Measurements from ENCODE around the gene LFNG. TPM values are rescaled to one million over a fixed set of nuclear protein-coding genes. Genes with fewer than 3 reads are reported as not detected.
A peak's percentile ranks its signal among the peaks of the same experiment; 100 is the strongest.

The LFNG gene
- polyA plus RNA-seq, 6 donors from 2014 or later, result 0.59 to 4.0 (median 2.2) TPM

- Mint-ChIP-seq H3K27me3 (no peaks in the 10 kb centered on the region), H3K4me1 (peaks cover 53 to 65% (median 65%) of the 10 kb centered on the region in 3 donors), H3K27ac (peak overlapping the region in 5 of 6 donors; percentile 99 to 100 (median 100)), H3K4me3 (peak overlapping the region; percentile 79 to 91 (median 88)), H3K9me3 (no peaks in the 10 kb centered on the region), H3K36me3 (no peaks in the 10 kb centered on the region)
- DNase-seq (peak; percentile 32), ATAC-seq (ENCODE audit: low read depth in 2 of 2) (no peak)
These were observed 10.2 kb upstream of the LFNG start for GRCh38 chr7:2509298-2509906.

- peaks cover 53 to 65% (median 65%) of the 10 kb centered on the region in 3 donors for H3K4me1 Mint-ChIP-seq
- no peak for ATAC-seq (ENCODE audit: low read depth in 2 of 2)
- H3K27ac Mint-ChIP-seq, result peak overlapping the region in 5 of 6 donors; percentile 99 to 100 (median 100)
- no peaks in the 10 kb centered on the region for H3K36me3 Mint-ChIP-seq
- H3K9me3 Mint-ChIP-seq, result no peaks in the 10 kb centered on the region
- H3K27me3 Mint-ChIP-seq, result no peaks in the 10 kb centered on the region
- DNase-seq, result no peak
- H3K4me3 Mint-ChIP-seq, result peak overlapping the region; percentile 79 to 90 (median 88)
These were observed 9.3 kb upstream of the LFNG start for GRCh38 chr7:2510130-2510776.

- peaks cover 53 to 65% (median 64%) of the 10 kb centered on the region in 3 donors for H3K4me1 Mint-ChIP-seq
- peak overlapping the region in 5 of 6 donors; percentile 99 to 100 (median 100) for H3K27ac Mint-ChIP-seq
- no peaks in the 10 kb centered on the region for H3K27me3 Mint-ChIP-seq
- peak overlapping the region; percentile 79 to 90 (median 88) for H3K4me3 Mint-ChIP-seq
- ATAC-seq (ENCODE audit: low read depth in 2 of 2) (peak; percentile 59 to 61), DNase-seq (peak; percentile 96)
- no peaks in the 10 kb centered on the region for H3K9me3 Mint-ChIP-seq
- H3K36me3 Mint-ChIP-seq, result no peaks in the 10 kb centered on the region
These were observed 8.4 kb upstream of the LFNG start for GRCh38 chr7:2510909-2511768.

- ATAC-seq (ENCODE audit: low read depth in 2 of 2) (no peak), DNase-seq (no peak)
- Mint-ChIP-seq H3K4me1 (peaks cover 53 to 65% (median 60%) of the 10 kb centered on the region in 3 donors), H3K27ac (peak overlapping the region in 5 of 6 donors; percentile 99 to 100 (median 100)), H3K36me3 (no peaks in the 10 kb centered on the region), H3K27me3 (no peaks in the 10 kb centered on the region), H3K4me3 (peak overlapping the region; percentile 79 to 90 (median 88)), H3K9me3 (no peaks in the 10 kb centered on the region)
These were observed 7.8 kb upstream of the LFNG start for GRCh38 chr7:2511769-2512168.

GRCh38 chr7:2512179-2512661 is 7.4 kb upstream of the LFNG start:
- ATAC-seq (ENCODE audit: low read depth in 2 of 2), result peak; percentile 22 to 29
- peaks cover 53 to 63% (median 62%) of the 10 kb centered on the region in 3 donors for H3K4me1 Mint-ChIP-seq
- H3K4me3 Mint-ChIP-seq, result peak overlapping the region; percentile 79 to 90 (median 88)
- H3K27me3 Mint-ChIP-seq, result no peaks in the 10 kb centered on the region
- DNase-seq, result peak; percentile 65
- H3K27ac Mint-ChIP-seq, result peak overlapping the region in 5 of 6 donors; percentile 99 to 100 (median 100)
- H3K36me3 Mint-ChIP-seq, result no peaks in the 10 kb centered on the region
- no peaks in the 10 kb centered on the region for H3K9me3 Mint-ChIP-seq

- Mint-ChIP-seq H3K27me3 (no peaks in the 10 kb centered on the region), H3K4me3 (peak overlapping the region in 7 of 8 donors; percentile 79 to 90 (median 87)), H3K9me3 (no peaks in the 10 kb centered on the region), H3K4me1 (peaks cover 50 to 65% (median 62%) of the 10 kb centered on the region in 3 donors), H3K27ac (peak overlapping the region in 5 of 6 donors; percentile 99 to 100 (median 100)), H3K36me3 (no peaks in the 10 kb centered on the region)
- no peak for DNase-seq
- no peak for ATAC-seq (ENCODE audit: low read depth in 2 of 2)
These were observed 6.9 kb upstream of the LFNG start for GRCh38 chr7:2512713-2513112.

GRCh38 chr7:2513702-2514101 is 5.9 kb upstream of the LFNG start:
- Mint-ChIP-seq H3K27me3 (no peaks in the 10 kb centered on the region), H3K4me1 (peaks cover 49 to 64% (median 61%) of the 10 kb centered on the region in 3 donors), H3K4me3 (peak overlapping the region in 1 of 8 donors; percentile 79)

GRCh38 chr7:2514473-2515423 is 4.8 kb upstream of the LFNG start:
- Mint-ChIP-seq H3K36me3 (no peaks in the 10 kb centered on the region), H3K4me1 (peaks cover 39 to 53% (median 51%) of the 10 kb centered on the region in 3 donors), H3K27ac (no peak overlapping the region), H3K4me3 (no peak overlapping the region), H3K27me3 (no peaks in the 10 kb centered on the region), H3K9me3 (no peaks in the 10 kb centered on the region)
- DNase-seq (no peak), ATAC-seq (ENCODE audit: low read depth in 2 of 2) (no peak)

More at GRCh38 chr7:2513702-2514101, 5.9 kb upstream of the LFNG start:
- ATAC-seq (ENCODE audit: low read depth in 2 of 2), result no peak
- Mint-ChIP-seq H3K36me3 (no peaks in the 10 kb centered on the region), H3K27ac (peak overlapping the region in 3 of 6 donors; percentile 99 to 100 (median 100)), H3K9me3 (no peaks in the 10 kb centered on the region)
- DNase-seq, result no peak

GRCh38 chr7:2515424-2516193 is 4.0 kb upstream of the LFNG start:
- H3K4me1 Mint-ChIP-seq, result peaks cover 34 to 51% (median 42%) of the 10 kb centered on the region in 3 donors
- no peaks in the 10 kb centered on the region for H3K27me3 Mint-ChIP-seq

GRCh38 chr7:2516194-2516555 is 3.4 kb upstream of the LFNG start:
- Mint-ChIP-seq H3K36me3 (no peaks in the 10 kb centered on the region), H3K4me1 (peaks cover 33 to 46% (median 40%) of the 10 kb centered on the region in 3 donors), H3K9me3 (no peaks in the 10 kb centered on the region), H3K27me3 (no peaks in the 10 kb centered on the region), H3K4me3 (peak overlapping the region in 1 of 8 donors; percentile 77), H3K27ac (peak overlapping the region in 3 of 6 donors; percentile 36 to 39 (median 38))
- DNase-seq (no peak), ATAC-seq (ENCODE audit: low read depth in 2 of 2) (no peak)

More at GRCh38 chr7:2515424-2516193, 4.0 kb upstream of the LFNG start:
- DNase-seq (no peak), ATAC-seq (ENCODE audit: low read depth in 2 of 2) (no peak)
- peak overlapping the region in 1 of 8 donors; percentile 33 for H3K4me3 Mint-ChIP-seq
- no peaks in the 10 kb centered on the region for H3K36me3 Mint-ChIP-seq
- peak overlapping the region in 1 of 6 donors; percentile 39 for H3K27ac Mint-ChIP-seq
- no peaks in the 10 kb centered on the region for H3K9me3 Mint-ChIP-seq

- H3K27me3 Mint-ChIP-seq, result no peaks in the 10 kb centered on the region
- peak overlapping the region in 2 of 6 donors; percentile 7 to 42 for H3K27ac Mint-ChIP-seq
- no peak for DNase-seq
- H3K36me3 Mint-ChIP-seq, result peaks cover 0 to 5% of the 10 kb centered on the region in 2 donors
- H3K4me1 Mint-ChIP-seq, result peaks cover 34 to 45% (median 40%) of the 10 kb centered on the region in 3 donors
- H3K9me3 Mint-ChIP-seq, result no peaks in the 10 kb centered on the region
- peak overlapping the region in 2 of 8 donors; percentile 9 to 85 for H3K4me3 Mint-ChIP-seq
- ATAC-seq (ENCODE audit: low read depth in 2 of 2), result no peak
These were observed 2.5 kb upstream of the LFNG start for GRCh38 chr7:2517026-2517425.
